ENCODE data around the gene ARG2. TPM values are rescaled to one million over a fixed set of nuclear protein-coding genes. Genes with fewer than 3 reads are reported as not detected.

The ARG2 gene
- total RNA-seq: 8.0 and 9.2 TPM in 2 replicates

DNA sequence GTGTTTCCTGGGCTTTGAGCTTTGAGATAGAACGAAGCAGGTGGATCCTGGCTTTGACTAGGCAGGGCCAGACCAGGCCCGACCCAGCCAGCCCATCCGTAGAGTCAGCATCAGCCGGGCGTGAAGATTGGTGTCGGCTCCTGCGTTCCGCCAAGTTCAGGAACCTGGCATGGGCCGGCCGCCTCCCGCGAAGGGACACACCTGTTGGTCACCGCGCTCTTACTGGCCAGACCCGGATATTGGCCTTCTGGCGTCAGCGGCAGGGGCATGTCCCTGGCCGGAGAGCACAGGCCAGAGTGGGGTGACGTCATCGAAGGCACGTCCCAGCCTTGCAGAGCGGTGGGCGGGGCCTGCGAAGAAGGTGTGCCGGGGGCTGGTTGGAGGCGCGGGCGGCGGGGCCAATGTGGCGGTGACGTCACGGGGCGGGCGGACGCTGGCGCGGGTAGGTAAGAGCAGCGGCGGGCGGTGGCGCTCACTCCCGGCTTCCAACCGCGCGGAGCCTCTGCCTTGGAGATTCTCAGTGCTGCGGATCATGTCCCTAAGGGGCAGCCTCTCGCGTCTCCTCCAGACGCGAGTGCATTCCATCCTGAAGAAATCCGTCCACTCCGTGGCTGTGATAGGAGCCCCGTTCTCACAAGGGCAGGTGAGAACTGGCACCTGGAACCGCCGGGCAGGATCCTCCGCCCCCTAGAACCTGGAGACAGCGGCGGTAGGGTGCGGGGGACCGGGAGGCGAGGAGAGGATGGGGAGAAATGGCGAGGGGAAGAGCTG is at the start of gene ARG2:
ARG2 (plus strand) TSS at position 475 of the 771 bp plus-strand sequence; CDS start at position 533, 58 bp downstream.

DNA sequence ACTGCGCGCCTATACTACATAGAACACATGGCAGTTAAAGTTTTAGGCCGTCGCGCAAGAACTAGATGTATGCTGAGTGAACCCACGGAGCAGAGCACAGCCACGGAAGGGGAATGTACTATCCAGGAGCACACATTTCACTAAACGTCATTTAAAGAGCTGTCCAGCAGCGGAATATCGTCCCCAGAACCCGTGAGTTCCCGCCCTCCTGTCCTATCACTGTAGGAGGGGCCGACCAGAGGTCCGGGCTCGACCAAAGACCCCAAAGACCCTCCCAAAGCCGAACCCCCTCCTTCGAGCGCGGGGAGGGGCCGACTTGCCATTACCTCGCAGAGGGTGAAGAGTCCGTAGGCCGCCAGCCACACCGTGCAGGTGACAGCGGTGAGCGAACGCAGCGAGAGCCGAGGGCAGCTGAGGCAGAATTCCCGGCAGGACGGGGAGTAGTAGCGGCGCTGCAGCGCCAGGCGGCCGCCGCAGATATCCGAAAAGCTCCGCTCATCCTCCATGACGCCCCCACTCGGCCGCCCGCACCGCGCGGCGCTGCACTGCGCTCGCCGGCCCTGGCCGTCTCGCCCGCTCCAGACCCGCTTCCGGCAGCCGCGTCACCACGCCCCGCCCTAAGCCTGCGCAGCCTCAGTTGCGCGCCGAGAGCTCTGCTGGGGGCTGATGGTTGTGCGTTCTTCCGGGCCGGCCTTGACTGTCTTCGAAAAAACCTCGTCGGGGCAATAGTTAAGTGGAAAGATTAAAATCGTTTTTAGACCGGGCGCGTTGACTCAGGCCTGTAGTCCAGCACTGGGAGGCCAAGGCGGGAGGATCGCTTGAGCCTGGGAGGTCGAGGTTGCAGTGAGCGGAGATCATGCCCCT is 19.8 kb upstream of the ARG2 start, which contains the start of gene PIGH:
PIGH (minus strand) TSS at position 571 of the 864 bp plus-strand sequence; CDS start at position 506, 65 bp downstream.

DNA sequence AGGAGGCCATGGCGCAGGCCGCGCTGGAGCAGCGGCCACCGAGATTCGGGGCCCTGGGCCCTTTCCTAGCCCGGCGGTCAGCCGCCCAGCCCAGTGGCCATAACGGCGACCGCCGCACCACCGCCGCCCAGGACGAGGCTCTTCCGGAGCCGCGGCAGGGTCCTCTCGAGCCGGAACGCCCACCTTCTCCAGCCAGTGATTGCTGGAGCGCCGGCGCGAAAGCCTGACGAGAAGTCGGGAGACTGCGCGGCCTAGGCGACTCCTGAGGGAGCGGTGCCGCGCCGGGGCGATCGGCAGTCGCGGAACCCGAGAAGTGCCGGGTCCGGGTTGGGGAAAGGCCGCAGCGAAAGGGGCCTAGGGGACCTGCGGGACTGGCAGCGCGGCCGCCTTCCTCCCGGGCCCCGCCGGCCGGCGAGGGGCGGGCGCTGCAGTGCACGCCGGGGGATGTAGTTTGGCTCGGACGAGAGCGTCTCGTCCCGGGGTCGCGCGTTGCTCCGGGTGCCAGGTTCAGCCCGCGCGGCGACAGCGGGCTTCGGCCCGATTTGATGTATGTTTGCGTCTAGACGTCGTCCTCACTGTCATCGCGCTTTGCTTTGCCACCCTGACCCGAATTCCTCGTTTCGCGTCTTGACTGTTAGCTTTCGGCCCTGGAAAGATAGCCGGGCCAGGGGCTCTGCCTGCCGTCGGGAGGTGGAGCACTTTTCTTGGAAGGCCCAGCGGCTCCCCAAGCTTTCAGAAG is 54.9 kb downstream of the ARG2 start, which contains the start of gene VTI1B:
VTI1B (minus strand) TSS at position 153 of the 739 bp plus-strand sequence; CDS start at position 10, 143 bp downstream.

DNA sequence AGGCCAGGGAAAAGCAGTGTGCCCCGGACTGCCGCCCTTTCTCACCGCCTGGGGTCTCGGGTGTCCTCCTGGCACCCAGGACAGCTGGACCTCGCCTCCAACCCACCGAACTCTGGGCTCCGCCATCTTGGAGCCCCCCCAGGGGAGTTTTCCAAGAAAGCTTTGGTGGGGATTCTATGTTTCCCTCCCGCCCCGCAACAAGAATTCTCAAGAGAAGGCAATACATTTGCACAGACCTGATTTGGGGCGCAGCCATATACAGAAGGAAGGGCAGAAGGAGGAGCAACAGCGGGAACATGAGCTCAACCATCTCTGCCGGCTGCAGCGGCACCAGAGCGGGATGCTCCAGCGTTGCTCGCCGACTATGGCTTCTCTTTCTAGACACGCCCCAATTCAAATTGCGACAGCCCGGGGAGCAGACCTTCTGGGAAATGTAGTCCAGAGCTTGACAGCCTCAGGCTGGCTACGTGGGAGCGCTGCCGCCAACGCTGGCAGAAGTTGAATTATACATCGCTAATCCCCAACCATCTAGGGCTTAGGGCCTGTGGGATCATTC is 75.8 kb downstream of the ARG2 start, which contains the start of gene RDH11:
RDH11 (minus strand) TSS at position 371 of the 556 bp plus-strand sequence; CDS start at position 310, 61 bp downstream.

Small RNA genes within 50 kb of the gene (small RNA-seq; reads per million reads assigned to genes)
- gene AL132640.3 (ENCODE audit: low replicate concordance) (not detected), gene RF00019 (ENCODE audit: low replicate concordance) (not detected), gene RNA5SP386 (ENCODE audit: low replicate concordance) (not detected)

Other genes starting within 250 kb of the ARG2 start
- gene PLEK2, start 207.8 kb upstream of the ARG2 start, total RNA-seq: 12.0 and 44.7 TPM in 2 replicates
- 0.43 and 0.88 TPM in 2 replicates for gene TMEM229B, start 131.2 kb upstream of the ARG2 start, total RNA-seq
- gene PLEKHH1, start 86.6 kb upstream of the ARG2 start, total RNA-seq: 1.1 and 1.3 TPM in 2 replicates
- 10.9 and 17.3 TPM in 2 replicates for gene PIGH, start 19.7 kb upstream of the ARG2 start, total RNA-seq
- 43.1 and 57.6 TPM in 2 replicates for gene VTI1B, start 54.7 kb downstream of the ARG2 start, total RNA-seq
- 97.2 and 147 TPM in 2 replicates for gene RDH11, start 75.8 kb downstream of the ARG2 start, total RNA-seq
- under 0.01 TPM in 1 of 2 replicates, not detected in the other for gene RDH12, start 82.0 kb downstream of the ARG2 start, total RNA-seq
- gene ZFYVE26, start 196.7 kb downstream of the ARG2 start, total RNA-seq: 35.2 and 42.5 TPM in 2 replicates
- gene RAD51B, start 199.9 kb downstream of the ARG2 start, total RNA-seq: 22.8 and 38.1 TPM in 2 replicates

Measured in placental pericyte (primary cell).